Mesenteric fat pad (tissue), 1 donor: ENCODE data around the gene GPR4. TPM values are rescaled to one million over a fixed set of nuclear protein-coding genes. Genes with fewer than 3 reads are reported as not detected.
"Not testable (repeated sequence)": the region's sequence is repeated elsewhere in the genome, so short reads cannot be mapped to it uniquely, and the experiment has no call there.

Source experiments
- DNase-seq: peaks from one replicate; pipeline ENCODE4 v3.0.0-alpha.2; 2020; ENCODE audit warnings: low spot score
- long read RNA-seq: library from polyadenylated mRNA; unstranded; transcript quantifications from one replicate; pipeline ENCODE4 v2.0.0, GENCODE V29; 2020
- total RNA-seq: library from RNA; stranded (reverse); fragmentation: NEBNext Ultra II Directional; extraction: Animal tissue kit (Norgen Biotek cat#: 25700); gene quantifications from one replicate; pipeline ENCODE4 v1.2.1, GENCODE V29; 2021
- donor health status: DM: yes; HTN: yes; CAD: no.

Gene GPR4
- 32.7 TPM for total RNA-seq
- long read RNA-seq, transcript GPR4-201 (2 exons, 3,048 nt) = major isoform, 6 of 80 reads
- long read RNA-seq, partial matches to known transcripts = 0 of 80 reads
- long read RNA-seq, other reads (novel, unspliced or antisense) = 74 of 80 reads

DNA sequence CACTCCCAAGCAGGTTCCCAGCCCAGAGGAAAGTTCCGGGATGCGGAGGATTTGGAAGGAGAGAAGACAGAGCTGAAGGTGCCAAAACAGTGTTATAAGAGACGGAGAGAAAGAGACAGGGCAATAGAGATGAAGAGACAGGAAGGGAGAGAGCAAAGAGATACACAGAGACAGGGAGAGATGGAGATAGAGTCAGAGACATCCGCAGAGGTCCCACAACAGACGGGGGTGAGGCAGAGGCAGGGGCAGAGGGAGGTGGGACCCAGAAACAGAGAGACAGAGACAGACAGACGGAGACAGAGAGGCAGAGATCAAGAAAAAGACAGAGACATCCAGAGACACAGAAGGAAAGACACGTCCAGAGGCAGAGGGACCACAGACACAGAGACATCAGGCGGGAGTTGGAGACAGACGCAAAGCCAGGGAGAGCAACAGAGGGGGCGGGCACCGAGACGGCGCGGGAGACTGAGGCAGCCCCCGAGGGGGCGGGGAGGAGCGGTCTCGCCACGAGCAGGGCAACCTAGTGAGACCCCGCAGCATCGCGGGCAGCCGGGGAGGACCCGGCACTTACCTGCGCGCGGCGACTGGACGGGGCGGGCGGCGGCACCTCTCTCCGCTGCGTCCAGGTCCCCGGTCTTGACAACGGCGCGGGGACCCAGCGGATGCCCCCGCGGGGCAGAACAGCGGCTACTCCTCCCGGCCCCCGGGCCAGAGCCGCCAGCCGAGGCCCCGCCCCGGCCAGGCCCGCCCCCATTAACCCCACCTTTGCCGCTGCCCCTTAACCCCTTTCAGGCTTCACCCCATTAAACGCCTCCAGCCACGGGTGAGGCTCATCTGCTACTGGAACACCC is at the start of gene GPR4:
TSS of gene GPR4 (minus strand) at position 689 of the 851 bp plus-strand sequence. CDS start 10,346 bp downstream, outside the sequence.
- DNase-seq = no peak

DNA sequence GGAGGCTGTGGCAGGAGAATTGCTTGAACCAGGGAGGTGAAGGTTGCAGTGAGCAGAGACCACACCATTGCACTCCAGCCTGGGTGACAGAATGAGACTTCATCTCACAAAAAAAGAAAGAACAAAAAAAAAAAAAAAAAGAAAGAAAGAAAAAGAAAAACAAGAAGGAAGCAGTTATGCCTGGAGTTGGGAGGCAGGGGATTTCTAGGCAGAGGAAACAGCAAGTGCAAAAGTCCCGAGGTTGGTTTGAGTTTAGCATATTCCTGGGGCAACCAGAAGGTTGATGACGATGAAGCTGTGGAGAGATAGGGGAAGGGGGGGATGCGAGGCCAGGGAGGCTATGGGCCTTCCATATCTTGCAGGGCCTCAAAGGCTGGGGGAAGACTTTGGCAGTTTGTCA is 48.7 kb upstream of the GPR4 start:
- DNase-seq = no peak

DNA sequence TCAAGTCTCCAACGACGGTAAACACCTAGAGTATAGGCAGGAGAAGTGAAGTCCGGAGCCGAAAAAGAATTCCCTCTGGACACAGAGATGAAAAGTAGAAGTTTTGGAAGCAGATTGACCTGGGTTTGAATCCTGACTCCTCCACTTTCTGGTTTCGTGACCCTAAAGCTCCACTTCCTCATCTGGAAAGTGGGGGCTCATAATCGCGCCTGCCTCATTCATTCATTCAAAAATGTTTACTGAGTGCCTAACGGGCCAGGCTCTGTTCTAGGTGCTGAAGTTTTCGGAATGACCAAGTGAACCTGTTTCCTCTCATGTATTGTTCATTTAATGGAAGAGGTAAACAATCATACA is 44.3 kb upstream of the GPR4 start:
- DNase-seq = no peak

DNA sequence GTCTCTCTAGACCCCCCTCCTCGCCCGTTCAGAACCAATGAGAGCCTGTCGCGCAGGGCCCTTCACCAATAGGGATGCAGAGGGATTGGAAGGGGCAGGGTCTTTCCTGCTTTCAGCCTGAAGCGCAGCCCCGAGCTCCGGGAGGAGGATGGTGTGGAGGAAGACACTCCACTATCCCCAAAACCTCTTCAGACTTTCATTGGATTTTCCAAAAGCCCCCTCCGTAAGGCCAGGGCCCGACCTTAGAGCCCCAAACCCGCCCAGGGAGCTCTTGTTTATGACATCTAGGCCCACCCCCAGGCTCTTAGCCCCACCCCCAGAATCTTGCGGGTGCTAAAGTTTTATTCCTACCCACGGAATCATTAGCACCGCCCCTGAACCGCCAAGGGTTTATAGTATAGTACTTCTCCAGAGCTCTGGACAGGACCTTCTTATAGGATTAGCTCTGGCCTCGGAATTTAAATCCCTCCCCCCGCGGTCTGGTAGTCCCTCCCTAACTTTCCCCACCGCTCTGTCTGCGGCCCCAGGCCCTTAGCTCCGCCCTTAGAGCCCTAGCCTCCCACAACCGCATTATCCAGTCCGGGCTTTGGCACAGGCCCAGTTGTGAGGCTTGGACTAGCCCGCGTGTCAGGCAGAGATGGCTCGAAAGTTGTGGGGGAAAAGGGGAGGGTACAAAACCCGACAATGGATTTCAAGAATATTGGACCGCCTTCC is 43.8 kb upstream of the GPR4 start:
- DNase-seq = no peak

DNA sequence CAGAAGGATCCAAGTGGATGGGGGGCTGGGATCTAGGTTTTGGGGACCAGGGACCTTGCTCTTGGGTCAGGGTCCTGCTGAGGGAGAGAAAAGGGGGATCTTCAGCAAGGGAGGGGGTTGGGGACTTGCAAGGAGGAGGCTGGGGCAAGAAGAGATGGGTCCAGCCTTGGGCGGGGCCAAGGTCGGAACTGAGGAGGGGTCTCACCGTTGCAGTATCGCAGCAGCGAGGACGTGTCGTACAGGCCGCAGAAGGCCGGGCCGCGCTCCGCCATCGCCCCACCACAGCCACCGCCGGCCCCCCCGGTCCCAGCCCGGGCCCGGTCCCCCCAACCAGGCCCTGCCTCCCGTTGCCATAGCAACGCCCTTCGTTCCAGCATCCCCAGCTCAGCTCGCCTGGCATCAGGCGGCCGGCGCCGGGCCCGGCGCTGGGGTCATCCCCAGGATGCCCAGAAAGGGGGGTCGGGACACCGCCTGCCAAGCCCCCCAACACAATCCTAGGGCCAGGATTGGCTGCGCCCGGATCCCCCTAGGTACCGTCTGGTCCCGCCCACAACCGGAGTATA is 43.1 kb upstream of the GPR4 start:
- DNase-seq = no peak

DNA sequence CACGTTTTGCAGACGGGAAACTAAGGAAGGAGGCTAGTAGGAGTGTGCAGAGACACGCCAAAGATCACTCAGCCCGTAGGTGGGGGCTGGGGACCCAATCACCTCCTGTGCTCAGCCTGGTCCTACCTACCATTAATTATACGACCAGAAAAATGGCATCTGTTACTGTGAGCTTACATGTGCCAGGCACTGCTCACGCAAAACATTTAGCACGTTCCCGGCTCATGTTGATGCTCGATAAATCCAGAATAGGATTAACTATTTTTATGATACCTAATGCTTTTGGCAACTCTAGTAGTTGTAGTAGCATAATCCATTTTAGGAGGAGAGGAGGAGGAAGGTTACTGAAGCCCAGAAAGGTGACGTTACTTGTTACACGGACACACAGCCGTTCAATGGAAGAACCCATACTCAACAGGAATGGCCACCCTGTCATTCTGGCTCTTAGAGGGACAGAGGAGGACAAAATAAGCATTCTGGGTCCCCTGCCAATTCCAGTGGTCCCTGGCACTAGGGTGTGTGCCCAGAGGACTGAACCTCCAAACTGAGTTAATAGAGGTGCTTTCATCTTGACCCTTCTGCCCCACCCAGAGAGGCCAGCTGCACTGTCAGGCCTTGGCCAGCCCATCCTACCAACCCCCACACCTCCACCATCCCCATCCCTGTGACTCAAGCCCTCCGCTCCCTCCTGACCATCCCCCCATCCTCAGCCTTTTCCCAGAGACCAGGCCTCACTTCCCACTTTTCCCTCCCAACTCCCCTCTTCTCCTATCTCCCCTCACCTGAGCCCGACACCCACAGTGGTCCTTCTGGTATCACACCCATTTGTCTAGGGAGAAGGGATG is 42.1 kb upstream of the GPR4 start:
- no peak for DNase-seq

- DNase-seq = peak; percentile 95
These were observed 41.3 kb upstream of the GPR4 start for GRCh38 chr19:45643024-45643926.

DNA sequence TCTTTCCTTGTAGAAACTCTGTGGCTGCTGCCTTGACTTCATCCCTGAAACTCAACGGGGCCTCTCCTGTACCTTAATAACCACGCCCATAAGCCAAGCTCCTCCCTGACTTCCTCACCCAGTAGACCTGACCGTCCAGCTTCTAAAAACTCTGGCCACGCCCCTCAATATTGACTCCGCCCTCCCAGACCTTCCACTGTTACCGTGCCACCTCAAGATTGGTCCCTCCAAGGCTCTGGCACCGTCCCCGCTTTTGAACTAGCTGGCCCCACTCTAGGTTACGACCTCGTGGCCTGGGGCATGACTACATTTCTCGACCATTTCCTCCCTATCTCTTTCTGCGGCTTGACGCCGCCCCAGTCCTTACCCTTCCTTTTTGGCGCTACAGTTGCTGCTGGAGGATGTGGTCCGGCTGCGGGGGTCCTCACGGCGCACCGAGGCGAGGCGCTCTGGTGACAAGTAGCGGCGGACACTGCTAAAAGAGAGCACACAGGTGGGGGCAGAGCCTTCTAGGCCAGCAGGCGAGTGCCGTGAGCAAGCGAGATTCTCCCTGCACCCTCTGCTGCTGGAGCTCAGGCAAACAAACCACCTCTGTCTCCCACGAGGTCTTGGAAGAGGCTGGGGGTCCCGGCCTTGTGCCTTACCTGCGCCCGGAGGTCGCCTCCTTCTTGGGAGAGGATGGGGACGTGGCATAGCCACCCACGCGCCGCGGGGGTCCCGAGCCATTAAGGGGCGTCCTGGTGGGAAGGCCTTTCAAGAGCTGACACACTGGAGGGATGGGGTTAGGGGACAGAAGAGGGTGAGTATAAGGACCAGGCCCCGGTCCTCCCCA is 39.5 kb upstream of the GPR4 start:
- DNase-seq = no peak

GRCh38 chr19:45640849-45641273 is 38.8 kb upstream of the GPR4 start:
- DNase-seq = no peak

DNA sequence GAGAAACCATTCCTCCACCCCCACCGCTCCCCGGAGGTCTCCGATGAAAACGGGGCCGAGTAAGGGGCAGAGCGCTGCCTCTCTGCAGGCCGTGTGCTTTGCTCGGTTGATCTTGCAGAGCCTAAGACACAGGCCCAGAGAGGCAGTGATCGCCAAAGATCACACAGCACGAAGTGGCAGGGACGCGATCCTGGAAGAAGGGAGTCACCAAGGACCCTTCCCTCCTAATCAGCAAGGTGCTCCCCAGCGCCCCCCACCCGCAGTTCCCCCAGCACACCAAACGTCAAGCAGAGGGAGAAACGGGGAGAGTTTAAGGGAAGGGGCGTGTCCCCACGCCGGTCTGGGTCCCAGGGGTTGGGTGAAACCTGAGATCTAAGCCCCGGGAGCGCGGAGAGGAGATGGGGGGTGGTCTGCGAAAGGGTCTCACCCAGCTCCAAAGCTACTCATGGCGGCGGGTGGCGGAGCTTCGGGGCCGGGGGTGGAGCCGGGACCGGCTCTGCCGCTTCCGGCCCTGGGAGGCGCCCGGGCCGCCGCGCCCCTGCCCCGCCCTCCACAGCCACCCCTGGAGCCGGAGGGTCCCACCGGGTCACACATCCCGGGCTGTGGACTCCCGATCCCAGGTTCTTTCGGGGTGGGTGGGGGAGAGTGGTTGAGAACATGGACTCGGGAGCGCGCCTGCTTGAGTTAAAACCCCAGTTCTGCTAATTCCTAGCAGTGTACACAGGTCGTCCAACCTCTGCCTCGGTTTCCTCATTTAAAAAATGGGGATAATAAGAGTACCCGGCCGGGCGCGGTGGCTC is 37.1 kb upstream of the GPR4 start, which contains the start of gene EML2:
TSS of gene EML2 (minus strand) at position 468 of the 800 bp plus-strand sequence. CDS start at position 447, 21 bp downstream.
- no peak for DNase-seq

- no peak for DNase-seq
These were observed 36.1 kb upstream of the GPR4 start for GRCh38 chr19:45637890-45638667.

- no peak for DNase-seq
These were observed 34.9 kb upstream of the GPR4 start for GRCh38 chr19:45636902-45637301.

- no peak for DNase-seq
These were observed 34.3 kb upstream of the GPR4 start for GRCh38 chr19:45636275-45636674.

GRCh38 chr19:45632468-45633196 is 30.6 kb upstream of the GPR4 start:
- DNase-seq = no peak

GRCh38 chr19:45630463-45630862 is 28.5 kb upstream of the GPR4 start:
- DNase-seq = no peak

- DNase-seq = no peak
These were observed 27.7 kb upstream of the GPR4 start for GRCh38 chr19:45629704-45630103.

- not testable (repeated sequence) for DNase-seq
These were observed 26.2 kb upstream of the GPR4 start for GRCh38 chr19:45628219-45628618.
